Stimulated activated CD4-positive, alpha-beta T cell treated with anti-CD3 and anti-CD28 coated beads, Interleukin-12 subunit alpha, Interleukin-12 subunit beta, amount 100 ng/mL, for 48 hours (primary cell): ENCODE results near the gene IREB2.
"Not testable (repeated sequence)": the region's sequence is repeated elsewhere in the genome, so short reads cannot be mapped to it uniquely, and the experiment has no call there.

Source experiments
- DNase-seq, 3 donors: peaks; one replicate each; pipeline ENCODE4 v3.0.0-alpha.2; 2020; ENCODE audit warnings: low read depth in 2 of 3, low spot score in 1 of 3

The IREB2 gene

DNA sequence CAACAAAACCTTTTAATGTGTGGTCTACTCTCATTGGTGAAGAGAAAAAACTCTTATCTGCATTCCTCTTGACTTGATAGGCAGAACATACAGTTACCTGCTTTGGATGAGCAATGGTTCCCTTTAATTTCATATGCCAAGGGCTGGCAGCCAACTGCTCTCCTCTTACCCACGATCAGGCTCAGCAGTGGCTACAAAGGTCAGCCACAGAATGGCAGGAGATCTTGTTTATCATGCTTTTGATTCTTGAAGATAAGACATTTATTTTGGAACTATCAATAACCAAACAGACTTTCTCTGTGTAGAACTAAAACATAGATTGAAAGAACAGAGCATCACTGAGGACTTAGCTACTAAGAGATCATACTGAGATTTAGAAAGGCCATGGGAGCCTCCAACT lies 6.1 kb upstream of the IREB2 start:
- DNase-seq: no peak

DNA sequence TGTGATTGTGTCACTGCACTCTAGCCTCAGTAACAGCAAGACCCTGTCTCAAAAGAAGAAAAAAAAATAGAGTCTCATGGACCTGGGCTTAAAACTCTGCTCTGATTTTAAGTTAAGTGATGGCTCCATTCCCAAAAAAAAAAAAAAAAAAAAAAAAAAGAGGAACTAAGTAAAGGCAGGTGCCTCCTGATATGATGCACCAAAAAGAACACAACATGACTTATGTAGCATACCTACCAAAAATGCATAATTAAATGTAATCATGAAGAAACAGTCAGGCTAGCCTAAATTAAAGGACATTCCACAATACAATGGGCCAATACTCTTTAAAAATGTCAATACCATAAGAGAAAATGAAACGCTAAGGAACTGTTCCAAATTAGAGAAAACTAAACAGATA lies 5.4 kb upstream of the IREB2 start:
- no peak for DNase-seq

DNA sequence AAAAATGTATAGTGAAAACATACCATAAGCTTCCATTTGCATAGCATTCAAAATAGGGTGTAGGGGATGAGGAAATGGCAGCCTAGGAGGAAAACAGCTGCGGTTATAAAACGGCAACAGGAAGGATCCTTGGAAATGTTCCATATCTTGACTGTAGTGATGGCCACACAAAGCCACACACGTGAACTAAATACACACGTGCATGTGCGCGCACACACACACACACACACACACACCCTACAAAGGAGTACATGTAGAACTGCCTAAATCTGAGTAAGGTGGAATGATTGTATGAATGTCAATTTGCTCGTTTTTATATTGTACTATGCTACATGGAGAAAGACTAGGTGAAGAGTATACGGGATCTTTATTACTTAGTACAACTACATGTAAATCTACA lies 3.9 kb upstream of the IREB2 start:
- no peak for DNase-seq

DNA sequence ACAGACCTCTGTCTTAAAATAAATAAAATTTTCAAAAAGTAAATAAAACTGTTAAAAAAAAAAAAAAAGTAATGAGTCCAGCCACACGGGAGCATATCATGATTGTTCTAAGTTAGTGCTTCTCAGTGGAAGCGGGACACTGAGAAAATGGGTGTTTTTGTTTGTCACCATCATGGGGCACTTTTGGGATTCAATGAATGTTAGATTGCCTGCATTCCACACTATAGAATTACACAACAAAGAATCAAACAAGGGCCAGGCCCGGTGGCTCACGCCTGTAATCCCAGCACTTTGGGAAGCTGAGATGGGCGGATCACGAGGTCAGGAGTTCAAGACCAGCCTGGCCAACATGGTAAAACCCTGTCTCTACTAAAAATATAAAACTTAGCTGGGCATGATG lies 3.3 kb upstream of the IREB2 start:
- not testable (repeated sequence) for DNase-seq

DNA sequence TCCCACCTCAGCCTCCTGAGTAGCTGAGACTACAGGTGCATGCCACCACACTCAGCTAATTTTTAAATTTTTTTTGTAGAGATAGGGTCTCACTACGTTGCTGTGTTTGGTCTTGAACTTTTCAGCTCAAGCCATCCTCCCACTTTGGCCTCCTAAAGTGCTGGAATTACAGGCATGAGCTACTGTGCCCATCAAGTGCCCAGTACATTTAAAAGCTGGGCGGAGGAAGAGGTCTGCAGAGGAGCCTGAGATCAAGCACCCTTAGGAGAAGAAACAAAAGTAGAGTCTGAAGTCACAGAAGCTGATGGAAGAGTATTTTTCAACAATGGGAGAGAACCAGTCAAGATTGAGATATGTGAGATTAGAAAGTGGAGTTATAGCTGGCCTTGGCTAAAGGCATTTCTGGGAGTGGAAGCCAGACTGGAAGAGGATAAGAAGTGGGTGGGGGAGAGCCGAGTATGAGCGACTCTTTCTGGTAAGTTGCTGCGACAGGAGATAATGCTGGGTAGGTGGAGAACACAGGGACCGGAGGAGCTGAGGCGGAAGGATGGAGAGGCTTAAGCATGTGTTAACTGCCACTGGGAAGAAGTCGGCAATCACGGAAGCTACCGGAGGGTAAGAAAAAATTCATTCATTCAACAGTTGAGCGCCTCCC lies 782 bp upstream of the IREB2 start:
- no peak for DNase-seq

DNA sequence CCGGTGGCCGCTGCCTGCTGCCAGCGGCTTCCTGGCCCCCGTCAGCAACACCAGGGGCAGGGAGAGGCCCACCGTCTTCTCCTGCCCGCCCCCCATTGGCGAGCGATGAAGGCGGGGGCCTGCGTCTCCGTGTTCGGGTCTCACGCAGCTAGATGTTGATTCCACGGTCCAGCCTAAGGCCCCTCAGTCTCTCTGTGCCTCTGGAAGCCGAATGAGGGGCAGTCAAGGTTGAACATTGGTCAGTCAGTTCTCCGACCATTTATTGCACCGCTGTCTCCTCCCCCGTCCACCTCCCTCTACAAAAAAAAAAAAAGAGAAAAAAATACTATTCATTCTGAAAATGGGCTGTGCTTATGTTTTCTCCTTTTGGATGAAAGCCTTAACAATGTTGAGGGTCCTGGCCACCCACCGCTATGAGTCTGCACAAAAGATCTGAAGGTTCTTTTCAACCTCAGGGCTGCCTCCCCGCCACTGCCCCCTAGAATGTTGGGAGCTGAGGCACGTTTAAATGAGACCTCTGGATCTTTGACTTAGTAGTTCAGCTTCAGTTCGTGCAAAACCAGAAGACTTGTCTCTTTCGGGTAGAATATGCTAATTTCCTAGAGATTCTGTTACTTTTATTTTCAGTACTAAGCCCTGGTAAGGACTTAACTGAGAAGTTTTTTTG lies 736 bp downstream of the IREB2 start:
- peak in 1 of 3 donors; percentile 23 for DNase-seq

DNA sequence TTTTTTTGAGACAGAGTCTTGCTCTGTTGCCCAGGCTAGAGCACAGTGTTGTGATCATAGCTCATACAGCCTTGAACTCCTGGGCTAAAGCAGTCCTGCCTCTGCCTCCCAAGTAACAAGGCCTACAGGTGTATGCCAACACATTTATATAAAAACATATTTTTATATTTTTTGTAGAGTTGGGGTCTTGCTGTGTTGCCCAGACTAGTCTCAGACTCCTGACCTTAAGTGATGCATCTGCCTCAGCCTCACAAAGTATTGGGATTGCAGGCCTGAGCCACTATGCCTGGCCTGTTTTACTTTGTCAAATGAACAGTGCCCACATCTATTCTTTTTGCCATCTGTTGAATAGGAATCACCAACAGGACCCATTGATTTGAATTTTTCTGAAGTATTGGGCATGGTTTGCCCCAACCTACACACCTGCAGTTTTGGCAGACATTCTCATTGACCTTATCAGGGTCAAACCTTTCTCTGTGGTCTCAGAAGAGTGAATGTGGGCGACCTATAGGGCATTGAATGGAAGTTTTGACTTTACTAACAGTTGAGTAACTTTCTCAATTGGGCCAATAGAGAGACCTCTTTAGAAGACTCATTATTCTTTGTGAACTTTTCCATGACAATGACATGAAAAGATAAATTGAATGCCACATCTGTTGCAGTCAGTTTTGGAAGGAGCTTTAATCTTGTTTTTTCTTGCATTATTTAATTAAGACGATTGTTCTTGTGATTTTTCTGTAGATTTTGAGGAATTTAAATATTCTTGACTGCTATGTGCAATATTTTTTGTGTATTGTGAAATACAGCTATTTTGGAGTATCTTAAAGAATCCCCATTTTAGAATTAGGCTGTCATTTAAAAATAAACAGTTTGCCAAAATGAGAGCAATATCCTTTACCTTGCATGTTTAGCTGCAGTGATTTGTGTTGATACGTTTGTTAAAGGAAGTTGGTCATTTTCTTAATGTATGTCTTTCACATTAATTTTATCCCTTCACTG lies 2.7 kb downstream of the IREB2 start:
- DNase-seq: no peak

DNA sequence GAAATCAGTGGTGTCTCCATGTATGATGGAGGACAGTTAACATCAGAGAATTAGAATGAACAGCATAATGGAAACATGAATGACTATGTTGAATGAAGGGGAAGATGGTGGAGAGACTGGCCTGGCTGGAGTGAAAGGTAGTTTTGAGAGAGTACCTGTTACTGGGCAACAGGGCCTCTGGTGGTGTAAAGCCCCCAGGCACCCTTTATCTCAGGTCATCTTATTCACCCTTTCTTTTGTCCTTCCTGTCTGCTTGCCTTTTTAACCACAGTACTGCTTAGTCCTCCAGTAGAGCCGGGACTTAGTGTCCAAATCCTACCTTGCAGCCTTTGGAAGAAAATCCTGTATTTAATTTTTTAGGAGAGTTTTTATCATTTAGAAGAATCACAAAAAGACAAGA lies 6.2 kb downstream of the IREB2 start:
- no peak for DNase-seq

DNA sequence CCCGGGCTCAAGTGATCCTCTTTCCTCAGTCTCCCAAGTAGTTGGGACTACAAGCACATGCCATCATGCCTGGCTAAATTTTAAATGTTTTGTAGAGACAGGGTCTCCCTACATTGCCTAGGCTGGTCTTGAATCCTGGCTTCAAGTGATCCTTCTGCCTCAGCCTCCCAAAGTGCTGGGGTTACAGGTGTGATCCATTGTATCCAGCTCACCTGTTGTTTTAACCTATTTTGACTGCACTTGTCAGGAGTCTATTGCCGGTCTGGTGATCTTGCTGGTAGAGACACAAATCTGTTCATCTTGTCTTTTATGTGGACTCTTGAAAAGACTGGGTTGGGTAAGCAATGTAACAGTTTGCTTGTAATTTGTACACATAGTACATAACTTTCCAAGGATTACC lies 7.9 kb downstream of the IREB2 start:
- no peak for DNase-seq

DNA sequence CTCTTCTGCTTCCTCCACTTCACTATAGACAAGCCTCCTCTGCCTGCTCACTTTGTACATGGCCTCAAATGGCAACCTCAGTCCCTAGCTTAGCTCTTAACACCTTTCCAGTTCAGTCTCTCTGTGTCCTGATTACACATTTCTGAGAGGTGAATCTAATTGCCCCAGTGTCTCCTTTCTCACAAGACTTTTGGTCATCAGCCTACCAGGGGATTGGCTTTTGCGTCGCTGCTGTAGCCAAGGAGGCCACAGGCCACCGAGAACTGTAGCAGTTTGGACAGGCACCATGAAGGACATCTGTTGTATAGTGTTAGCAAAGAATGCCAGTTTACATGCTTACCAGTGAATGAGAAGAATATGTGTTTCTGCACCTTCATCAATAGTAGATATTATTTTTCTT lies 8.5 kb downstream of the IREB2 start:
- DNase-seq: no peak

DNA sequence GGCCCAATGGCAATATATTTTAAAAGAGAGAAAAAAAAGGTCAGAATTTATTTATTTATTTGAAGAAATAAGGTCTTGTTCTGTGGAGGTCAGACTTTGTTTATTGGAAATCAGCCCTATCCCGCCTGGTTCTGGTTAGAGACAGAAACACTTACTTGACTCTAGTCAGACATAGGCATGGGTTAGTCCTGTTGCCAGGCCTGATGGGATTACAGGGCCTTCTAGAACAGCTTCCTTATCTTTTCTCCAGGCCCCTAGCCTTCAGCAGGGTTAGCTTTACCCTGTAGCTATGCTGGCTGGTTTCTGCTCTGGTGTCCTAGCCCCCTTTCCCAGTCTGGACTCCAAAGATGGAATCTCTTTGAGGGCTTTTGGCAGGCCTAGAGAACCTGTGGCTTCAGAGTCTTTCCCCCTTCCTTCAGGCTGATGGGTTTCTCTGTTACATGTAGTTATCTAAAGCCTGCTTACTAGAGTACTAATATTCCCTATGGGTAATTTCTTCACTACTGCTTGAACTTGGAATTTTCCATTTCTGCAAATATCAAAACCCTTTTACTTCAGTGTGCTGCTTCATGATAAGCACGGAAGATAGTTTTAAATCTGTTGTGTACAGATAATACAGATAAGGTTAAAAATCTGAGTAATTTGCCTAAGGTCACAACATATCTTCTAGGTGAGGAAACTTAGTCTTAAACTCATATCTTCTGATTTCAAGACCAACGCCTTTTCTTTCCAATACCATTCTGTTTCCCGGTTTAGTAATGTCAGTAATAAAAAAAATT lies 10.6 kb downstream of the IREB2 start:
- no peak for DNase-seq

DNA sequence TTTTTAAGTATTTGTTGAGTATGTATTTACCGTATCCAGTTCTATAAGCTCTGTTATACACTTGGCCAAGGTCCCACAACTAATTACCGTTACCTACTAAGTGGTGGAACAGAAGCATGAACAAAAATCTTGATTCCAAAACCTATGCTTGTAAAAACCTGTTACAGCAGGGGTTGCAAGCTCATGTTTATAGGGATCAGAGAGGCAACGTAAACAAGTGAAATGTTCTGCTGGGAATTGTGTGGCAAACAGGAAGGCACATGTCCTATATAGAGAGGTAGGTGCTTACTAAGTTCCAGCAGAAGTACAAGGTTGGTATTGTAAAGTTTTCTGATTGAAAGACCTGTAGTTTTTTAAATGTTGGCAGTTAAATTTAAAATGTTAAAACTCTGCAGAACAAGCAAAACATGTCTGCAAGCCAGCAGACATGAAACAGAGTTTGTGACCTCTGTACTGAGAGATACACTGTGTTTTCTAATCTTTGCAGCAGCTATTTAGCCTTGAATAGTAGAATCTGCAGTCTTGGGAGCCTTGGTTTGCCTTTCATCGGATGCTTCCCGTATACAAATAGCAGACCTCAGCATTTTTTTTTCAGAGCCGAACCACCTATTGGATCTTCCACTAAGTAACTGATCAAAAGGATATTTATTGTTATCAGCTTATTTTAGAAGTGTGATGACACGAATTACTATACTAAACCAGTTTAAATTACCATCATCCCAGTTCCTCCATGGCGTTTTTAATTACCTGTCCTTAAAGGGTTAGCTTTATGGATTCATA lies 11.4 kb downstream of the IREB2 start:
- DNase-seq: no peak

DNA sequence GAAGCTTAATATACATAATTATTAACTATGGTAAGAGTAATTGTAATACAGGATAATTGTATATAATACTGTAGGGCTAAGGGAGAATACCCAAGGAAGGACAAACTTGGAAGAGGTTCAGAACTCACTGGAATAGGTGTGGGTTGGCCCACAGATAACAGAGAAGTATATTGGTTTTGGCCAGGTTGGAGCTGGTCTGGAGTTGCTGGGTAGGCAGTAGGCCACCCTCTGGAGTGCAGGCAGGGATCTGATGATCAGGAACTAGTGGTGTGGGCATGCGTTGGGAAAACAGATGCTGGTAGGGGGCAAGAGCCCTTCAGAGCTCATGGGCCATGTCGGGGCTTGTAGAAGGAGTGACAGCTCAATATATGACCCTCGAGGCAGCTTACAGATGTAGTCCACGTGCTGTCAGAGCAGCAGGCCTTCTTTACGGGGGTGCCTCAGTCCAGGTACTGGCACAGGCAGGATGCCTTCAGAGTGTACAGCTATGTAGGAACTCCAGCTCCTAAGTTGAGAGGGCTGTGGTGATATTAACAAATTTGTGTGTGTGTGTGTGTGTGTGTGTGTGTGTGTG lies 12.4 kb downstream of the IREB2 start:
- no peak for DNase-seq

DNA sequence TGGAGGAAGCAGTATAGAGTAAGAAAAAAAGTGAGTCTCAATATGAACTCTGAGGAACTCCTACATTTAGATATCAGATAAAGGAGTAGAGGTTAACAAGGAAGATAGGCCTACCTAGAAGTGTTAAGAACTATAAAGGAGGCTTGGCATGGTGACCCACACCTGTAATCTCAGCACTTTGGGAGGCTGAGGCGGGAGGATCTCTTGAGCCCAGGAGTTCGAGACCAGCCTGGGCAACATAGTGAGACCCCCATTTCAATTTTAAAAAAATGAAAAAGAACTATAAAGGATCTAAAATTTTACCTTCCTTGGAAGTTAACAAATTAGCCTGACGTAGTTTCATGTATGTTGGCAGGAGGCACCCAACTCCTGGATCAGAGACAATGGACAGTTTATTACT lies 14.5 kb downstream of the IREB2 start:
- DNase-seq: no peak

DNA sequence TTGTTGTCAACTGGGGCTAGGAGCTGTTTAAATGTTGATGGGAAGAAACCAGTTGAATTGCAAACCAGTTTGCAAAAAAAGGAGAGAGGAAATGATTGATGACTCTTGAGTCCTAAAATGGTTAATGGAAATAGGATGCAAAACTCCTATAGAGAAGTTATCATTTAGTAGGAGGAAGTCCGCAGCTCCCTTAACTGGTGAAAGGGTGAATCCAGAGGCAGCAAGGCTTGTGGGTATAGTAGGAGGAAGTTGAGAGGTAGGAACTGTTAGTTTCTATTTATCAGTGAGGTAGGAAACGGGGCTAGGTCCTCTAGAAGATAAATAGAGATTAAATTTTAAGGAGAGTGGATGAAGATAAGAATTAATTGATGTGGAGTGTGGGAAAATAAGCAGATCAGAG lies 15.4 kb downstream of the IREB2 start:
- DNase-seq: no peak

DNA sequence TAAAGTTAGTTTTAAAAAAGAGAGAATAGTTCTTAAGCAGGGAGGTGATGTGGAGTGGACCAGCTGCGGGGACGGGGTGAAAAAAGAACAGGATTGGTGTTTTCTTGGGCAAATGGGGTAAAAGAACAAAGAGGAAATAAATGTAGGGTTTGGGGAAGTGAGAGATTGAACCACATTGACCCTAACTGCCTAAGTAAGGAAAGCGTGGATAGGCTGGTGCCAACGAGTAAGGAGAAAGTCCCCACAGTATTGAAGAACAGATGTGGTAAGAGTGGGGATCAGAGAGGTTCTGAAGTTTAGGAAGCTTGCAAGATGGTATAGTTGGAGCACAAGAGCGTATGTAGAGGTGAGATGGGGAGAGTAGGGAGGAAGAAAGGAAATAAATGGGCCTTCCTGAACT lies 17.0 kb downstream of the IREB2 start:
- DNase-seq: no peak

DNA sequence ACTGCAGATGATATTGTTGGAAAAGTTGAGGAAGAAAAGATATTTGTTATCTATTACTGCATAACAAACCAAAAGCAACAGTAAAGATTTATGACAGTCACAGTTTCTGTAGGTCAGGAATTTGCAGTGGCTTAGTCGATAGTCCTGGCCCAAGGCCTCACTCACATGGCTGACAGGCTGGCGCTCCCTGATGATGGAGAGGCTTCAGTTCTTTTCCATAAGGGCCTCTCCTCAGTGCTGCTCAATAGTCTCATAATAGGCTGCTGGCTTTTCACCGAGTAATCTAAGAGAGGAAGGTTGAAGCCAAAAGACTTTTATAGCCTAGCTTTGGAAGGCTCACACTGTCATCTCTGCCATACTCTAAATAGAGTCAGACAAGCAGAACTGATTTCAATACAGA lies 17.7 kb downstream of the IREB2 start:
- no peak for DNase-seq

DNA sequence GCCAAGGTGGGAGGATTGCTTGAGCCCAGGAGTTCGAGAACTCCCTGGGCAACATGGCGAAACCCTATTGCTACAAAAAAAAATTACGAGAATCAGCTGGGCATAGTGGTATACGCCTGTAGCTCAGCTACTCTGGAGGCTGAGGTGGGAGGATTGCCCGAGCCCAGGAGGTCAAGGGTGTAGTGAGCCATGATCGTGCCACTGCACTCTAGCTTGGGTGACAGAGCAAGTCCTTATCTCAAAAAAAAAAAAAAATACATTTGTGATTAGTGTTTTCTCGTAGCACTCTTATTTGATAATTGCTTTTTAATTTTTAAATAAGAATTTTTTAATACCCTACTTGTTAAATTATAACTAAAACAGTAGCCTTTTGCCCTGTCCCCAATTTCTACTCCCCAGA lies 18.4 kb downstream of the IREB2 start:
- DNase-seq: no peak

DNA sequence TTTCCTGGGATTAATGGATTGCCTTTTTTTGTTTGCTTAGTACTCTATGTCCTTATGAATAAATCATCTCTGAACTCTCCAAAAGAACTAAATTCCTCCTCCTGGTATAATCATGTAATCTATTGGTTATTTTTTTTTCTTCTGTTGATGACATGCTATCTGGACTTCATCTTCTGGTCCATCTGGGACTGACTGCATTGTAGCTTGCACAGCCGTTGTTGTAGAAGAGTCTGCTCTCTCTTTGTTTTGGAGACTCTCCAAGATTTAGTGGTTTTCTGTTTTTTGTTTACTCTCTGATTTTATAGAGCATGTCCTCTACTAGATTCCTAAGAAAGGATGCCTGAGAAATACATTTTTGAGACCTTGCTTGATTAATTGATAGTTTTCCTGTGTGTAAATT lies 19.1 kb downstream of the IREB2 start:
- no peak for DNase-seq

DNA sequence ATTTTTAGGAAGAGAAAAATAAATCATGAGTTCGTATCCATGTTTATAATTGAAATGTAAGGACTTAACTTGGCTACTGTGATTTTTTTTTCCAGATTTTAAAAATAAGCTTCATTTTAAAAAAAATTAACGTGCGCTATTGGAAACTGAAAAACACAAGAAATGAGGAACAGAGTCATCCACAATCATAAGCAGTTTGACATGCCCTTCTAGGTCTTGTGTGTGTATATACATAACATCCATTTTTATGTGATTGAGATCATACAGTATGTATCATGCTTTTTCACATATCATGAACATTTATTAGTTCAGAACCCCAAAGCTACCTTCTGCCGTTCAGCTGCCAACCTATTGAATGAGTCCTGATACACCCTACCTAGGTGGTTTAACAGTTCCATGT lies 22.7 kb downstream of the IREB2 start:
- DNase-seq: no peak
